Stomach (tissue), 4 donors: ENCODE results near the gene FADS6.

ENCODE experiments used
- CTCF ChIP-seq, 7 experiments: fragments of 450-650 bp in 4 of 7; fragments of 200-600 bp in 3 of 7; sonication (generic) in 3 of 7; IDR thresholded peaks; one replicate each; pipeline ENCODE4 v1.5.1; 2016 to 2019; ENCODE audit warnings: antibody characterized with exemption in 7 of 7, control low read depth in 2 of 7, mild to moderate bottlenecking in 1 of 7
- POLR2A ChIP-seq, 4 donors: fragments of 450-650 bp; IDR thresholded peaks; one replicate each; pipeline ENCODE4 v1.6.1; 2016; ENCODE audit warnings: antibody characterized with exemption in 4 of 4, control low read depth in 2 of 4, mild to moderate bottlenecking in 1 of 4, moderate library complexity in 1 of 4
- POLR2AphosphoS5 ChIP-seq, 3 donors: sonication (generic); formaldehyde crosslinking; IDR thresholded peaks; one replicate each; pipeline ENCODE4 v1.6.1; 2016; ENCODE audit warnings: antibody characterized with exemption in 3 of 3

- peak in 5 of 7 experiments; percentile 52 to 68 (median 57) for TF ChIP-seq CTCF (IDR thresholded peaks at IDR 0.05)
- no peak for TF ChIP-seq POLR2A (IDR thresholded peaks at IDR 0.05)
- no peak for TF ChIP-seq POLR2AphosphoS5 (IDR thresholded peaks at IDR 0.05)
Measured at GRCh38 chr17:74862108-74862901, 31.1 kb downstream of the FADS6 start.
